Prostate gland (tissue), 2 donors: ENCODE results near the gene TMEM35B. TPM values are rescaled to one million over a fixed set of nuclear protein-coding genes. Genes with fewer than 3 reads are reported as not detected.

Experiments used
- DNase-seq: peaks from one replicate; pipeline ENCODE4 v3.0.0-alpha.2; 2019; ENCODE audit warnings: low spot score
- H3K27ac ChIP-seq, 2 donors: fragments of 200-600 bp; sonication (generic); 2 replicates each; pipeline ENCODE4 v1.5.1; 2017 to 2019
- H3K27me3 ChIP-seq: fragments of 200-600 bp; sonication (generic); replicated peaks from 2 replicates; pipeline ENCODE4 v1.5.1; 2019; ENCODE audit not compliant: insufficient read depth
- H3K36me3 ChIP-seq, 2 donors: fragments of 200-600 bp; sonication (generic); 1 replicate in 1 of 2; 2 replicates in 1 of 2; pipeline versions ENCODE4 v1.5.1 to v1.8.1; 2017 to 2019
- H3K4me1 ChIP-seq: fragments of 200-600 bp; sonication (generic); replicated peaks from 2 replicates; pipeline ENCODE4 v1.5.1; 2019
- H3K4me3 ChIP-seq, 2 donors: fragments of 200-600 bp; sonication (generic); 2 replicates each; pipeline ENCODE4 v1.5.1; 2017 to 2019
- H3K9me3 ChIP-seq: fragments of 200-600 bp; sonication (generic); 2 replicates; pipeline ENCODE4 v1.5.1; 2017
- POLR2A ChIP-seq: fragments of 450-650 bp; IDR thresholded peaks from one replicate; pipeline ENCODE4 v1.6.1; 2016; ENCODE audit warnings: antibody characterized with exemption, mild to moderate bottlenecking
- POLR2AphosphoS5 ChIP-seq: sonication (generic); formaldehyde crosslinking; IDR thresholded peaks from one replicate; pipeline ENCODE4 v1.6.1; 2017; ENCODE audit warnings: antibody characterized with exemption
- WGBS: methylation state at CpG from one replicate; pipeline ENCODE4 v1.1.5; 2018; 5-methylcytosine and 5-hydroxymethylcytosine counted together
- intact Hi-C: fragments of 100-400 bp; cut with DNase I; formaldehyde crosslinking; loops from one replicate; pipeline ENCODE4 v1.14.2; 2022
- total RNA-seq, 2 donors: library from RNA; depleted of rRNA; stranded (reverse); fragments of >200 nt; gene quantifications; one replicate each; pipeline ENCODE4 v1.1.0, GENCODE V29; 2016
- TF ChIP-seq, protein P1 (sequence below), 4 experiments: fragments of 200-600 bp in 2 of 4; fragments of 450-650 bp in 2 of 4; sonication (generic) in 2 of 4; IDR thresholded peaks; 1 replicate in 3 of 4; 2 replicates in 1 of 4; pipeline ENCODE4 v1.5.1; 2016 to 2019; ENCODE audit warnings: antibody characterized with exemption in 4 of 4, mild to moderate bottlenecking in 2 of 4, moderate library complexity in 2 of 4

Gene TMEM35B
- total RNA-seq, 2 donors from 2014 or later = 60.8 to 64.4 TPM

DNA sequence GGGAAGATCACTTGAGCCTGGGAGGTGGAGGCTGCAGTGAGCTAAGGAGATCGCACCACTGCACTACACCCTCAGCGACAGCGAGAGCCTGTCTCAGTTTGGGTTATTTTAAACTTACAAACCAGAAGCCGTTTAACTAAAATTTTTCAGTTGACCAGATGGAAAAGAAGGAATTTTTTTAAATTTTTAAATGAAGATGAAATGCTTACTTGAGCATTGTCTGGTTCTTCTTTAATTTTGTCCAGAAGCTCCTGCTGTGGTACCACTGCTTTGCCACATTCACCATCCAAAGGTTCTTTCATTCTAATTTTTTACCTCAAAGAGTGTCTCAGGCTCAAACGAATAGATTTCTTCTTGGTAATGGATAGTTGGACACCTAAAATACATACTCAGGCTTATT lies 45.2 kb upstream of the TMEM35B start:
- 77% methylated on average over 5 of the region's 5 CpGs for WGBS
- no peak for DNase-seq
- no peaks in the 10 kb centered on the region for H3K27me3 ChIP-seq
- H3K4me3 ChIP-seq = peak overlapping the region in 1 of 2 donors; percentile 69
- no peak overlapping the region for H3K27ac ChIP-seq
- TF ChIP-seq, protein P1, sequence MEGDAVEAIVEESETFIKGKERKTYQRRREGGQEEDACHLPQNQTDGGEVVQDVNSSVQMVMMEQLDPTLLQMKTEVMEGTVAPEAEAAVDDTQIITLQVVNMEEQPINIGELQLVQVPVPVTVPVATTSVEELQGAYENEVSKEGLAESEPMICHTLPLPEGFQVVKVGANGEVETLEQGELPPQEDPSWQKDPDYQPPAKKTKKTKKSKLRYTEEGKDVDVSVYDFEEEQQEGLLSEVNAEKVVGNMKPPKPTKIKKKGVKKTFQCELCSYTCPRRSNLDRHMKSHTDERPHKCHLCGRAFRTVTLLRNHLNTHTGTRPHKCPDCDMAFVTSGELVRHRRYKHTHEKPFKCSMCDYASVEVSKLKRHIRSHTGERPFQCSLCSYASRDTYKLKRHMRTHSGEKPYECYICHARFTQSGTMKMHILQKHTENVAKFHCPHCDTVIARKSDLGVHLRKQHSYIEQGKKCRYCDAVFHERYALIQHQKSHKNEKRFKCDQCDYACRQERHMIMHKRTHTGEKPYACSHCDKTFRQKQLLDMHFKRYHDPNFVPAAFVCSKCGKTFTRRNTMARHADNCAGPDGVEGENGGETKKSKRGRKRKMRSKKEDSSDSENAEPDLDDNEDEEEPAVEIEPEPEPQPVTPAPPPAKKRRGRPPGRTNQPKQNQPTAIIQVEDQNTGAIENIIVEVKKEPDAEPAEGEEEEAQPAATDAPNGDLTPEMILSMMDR (IDR thresholded peaks at IDR 0.05) = no peak
- TF ChIP-seq POLR2AphosphoS5 (no peak), POLR2A (no peak)
- H3K36me3 ChIP-seq = no peaks in the 10 kb centered on the region
- H3K9me3 ChIP-seq = no peaks in the 10 kb centered on the region
- intact Hi-C loops = loop anchor here (2.0 kb wide), 1 partner anchor 162 kb away; the partner anchor contains the start of gene SFPQ
- H3K4me1 ChIP-seq = no peaks in the 10 kb centered on the region

DNA sequence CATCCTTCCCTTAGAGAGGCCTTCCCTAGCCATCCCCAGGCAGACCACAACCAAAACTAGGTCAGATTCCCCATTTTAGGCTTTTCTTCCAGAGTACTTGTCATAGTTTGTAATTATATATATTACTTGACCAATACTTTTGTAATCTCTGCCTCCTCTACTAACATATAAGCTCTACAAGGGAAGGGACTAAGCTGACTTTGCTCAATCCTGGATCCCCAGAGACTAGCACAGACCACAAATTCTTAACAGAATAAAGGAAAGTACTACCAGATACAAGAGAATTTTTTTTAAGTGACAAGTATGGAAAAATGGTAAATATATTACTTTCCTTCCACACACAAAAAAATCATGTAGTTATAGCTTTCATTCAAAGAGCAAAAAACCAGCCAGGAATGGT lies 44.6 kb upstream of the TMEM35B start:
- DNase-seq = no peak
- TF ChIP-seq, protein P1 (IDR thresholded peaks at IDR 0.05) = no peak
- TF ChIP-seq POLR2AphosphoS5 (no peak), POLR2A (no peak)
- Histone ChIP-seq H3K9me3 (no peaks in the 10 kb centered on the region), H3K4me1 (no peaks in the 10 kb centered on the region), H3K36me3 (no peaks in the 10 kb centered on the region), H3K27ac (no peak overlapping the region), H3K27me3 (no peaks in the 10 kb centered on the region), H3K4me3 (no peak overlapping the region)
- intact Hi-C loops = loop anchor here (2.0 kb wide), 1 partner anchor 163 kb away; the partner anchor contains the start of gene SFPQ

DNA sequence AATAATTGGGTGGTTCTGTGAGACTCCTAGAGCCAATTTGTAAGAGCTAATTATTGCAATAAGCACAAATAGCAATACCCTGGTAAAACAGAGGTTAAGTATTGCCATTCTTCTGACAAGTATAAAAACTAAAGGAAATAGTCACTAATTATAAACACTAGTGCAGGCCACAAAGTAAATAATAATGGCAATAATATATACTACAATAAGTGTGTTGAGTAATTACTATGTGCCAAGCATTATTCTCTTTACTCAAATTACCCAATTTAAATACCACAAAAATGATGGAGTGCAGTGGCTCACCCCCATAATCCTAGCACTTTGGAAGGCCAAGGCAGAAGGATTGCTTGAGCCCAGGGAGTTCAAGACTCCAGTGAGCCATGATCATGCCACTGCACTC lies 31.3 kb upstream of the TMEM35B start:
- Histone ChIP-seq H3K36me3 (peaks cover 0 to 5% of the 10 kb centered on the region in 2 donors), H3K27me3 (no peaks in the 10 kb centered on the region), H3K4me3 (no peak overlapping the region), H3K4me1 (no peaks in the 10 kb centered on the region), H3K9me3 (no peaks in the 10 kb centered on the region), H3K27ac (no peak overlapping the region)
- intact Hi-C loops = no loop called here
- DNase-seq = no peak
- TF ChIP-seq POLR2A = no peak

DNA sequence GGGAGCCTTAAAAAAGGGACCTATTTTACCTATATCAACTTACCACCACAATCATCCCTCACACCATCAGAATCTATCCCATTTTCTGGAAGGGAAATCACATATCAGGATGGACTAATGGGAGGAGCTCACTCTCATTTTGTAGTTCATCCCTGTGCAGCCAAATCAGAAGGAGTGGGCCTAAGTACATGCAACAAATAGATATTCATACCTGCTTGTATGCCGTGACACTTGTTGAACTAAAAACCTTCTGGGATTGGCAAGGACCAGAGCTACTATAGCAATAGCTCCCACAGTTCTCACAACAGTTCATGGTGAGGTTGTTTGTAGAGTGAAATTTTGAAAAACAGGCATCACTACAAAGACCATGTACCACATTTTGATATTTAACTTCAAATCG lies 29.3 kb upstream of the TMEM35B start:
- WGBS = 81% methylated on average over 2 of the region's 2 CpGs
- TF ChIP-seq POLR2AphosphoS5 = no peak
- no peak for TF ChIP-seq POLR2A
- TF ChIP-seq, protein P1 (IDR thresholded peaks at IDR 0.05) = no peak
- no peaks in the 10 kb centered on the region for H3K27me3 ChIP-seq
- no peak overlapping the region for H3K4me3 ChIP-seq
- DNase-seq = no peak
- intact Hi-C loops = no loop called here
- peaks cover 2% of the 10 kb centered on the region for H3K4me1 ChIP-seq
- H3K36me3 ChIP-seq = peaks cover 0 to 5% of the 10 kb centered on the region in 2 donors
- H3K9me3 ChIP-seq = no peaks in the 10 kb centered on the region
- H3K27ac ChIP-seq = no peak overlapping the region

DNA sequence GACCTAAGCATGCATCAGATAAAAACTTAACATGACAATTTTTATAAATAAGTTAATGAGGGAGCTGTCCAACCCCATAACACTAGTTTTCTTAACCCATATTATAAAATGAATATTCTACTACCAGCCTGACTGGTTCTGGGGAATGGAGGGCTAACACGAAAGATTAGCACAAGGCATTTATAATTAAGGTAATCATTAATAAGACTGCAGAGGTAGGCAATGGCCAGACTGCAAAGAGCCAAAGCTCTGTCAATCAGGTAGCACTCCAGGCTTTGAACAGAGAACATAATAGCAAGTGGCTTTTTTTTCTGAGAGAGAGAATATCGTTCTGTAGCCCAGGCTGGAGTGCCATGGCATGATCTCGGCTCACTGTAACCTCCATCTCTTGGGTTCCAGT lies 20.6 kb upstream of the TMEM35B start:
- Histone ChIP-seq H3K36me3 (peaks cover 0 to 9% of the 10 kb centered on the region in 2 donors), H3K4me1 (no peaks in the 10 kb centered on the region), H3K9me3 (no peaks in the 10 kb centered on the region), H3K27ac (no peak overlapping the region), H3K27me3 (no peaks in the 10 kb centered on the region), H3K4me3 (no peak overlapping the region)
- 86% methylated on average over 3 of the region's 3 CpGs for WGBS
- intact Hi-C loops = no loop called here
- TF ChIP-seq, protein P1 (IDR thresholded peaks at IDR 0.05) = no peak
- TF ChIP-seq POLR2A (no peak), POLR2AphosphoS5 (no peak)
- DNase-seq = no peak
